ENCODE measurements around the gene TMEM138. TPM values are rescaled to one million over a fixed set of nuclear protein-coding genes. Genes with fewer than 3 reads are reported as not detected.

TMEM138 gene
- total RNA-seq, 2 experiments from 2014 or later = 60.8 to 68.8 TPM

DNA sequence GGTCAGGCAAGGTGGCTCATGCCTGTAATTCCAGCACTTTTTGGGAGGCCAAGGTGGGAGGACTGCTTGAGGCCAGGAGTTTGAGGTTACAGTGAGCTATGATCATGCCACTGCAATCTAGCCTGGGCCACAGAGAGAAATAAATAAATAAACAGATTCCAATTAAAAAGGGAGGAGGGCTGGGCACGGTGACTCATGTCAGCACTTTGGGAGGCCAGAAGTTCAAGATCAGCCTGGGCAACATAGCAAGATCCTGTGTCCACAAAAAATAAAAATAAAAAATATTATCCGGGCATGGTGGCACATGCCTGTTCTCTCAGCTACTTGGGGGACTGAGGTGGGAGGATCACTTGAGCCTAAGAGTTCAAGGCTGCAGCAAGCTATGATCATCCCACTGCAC, 8.0 kb upstream of the TMEM138 start:
- POLR2A ChIA-PET = no interaction called here
- CTCF ChIA-PET = interaction anchor here (2.5 kb wide), 1 partner anchor 18 kb away, joined by 8 read pairs; no protein-coding TSS in a partner anchor

GRCh38 chr11:61356706-61357105, 5.5 kb upstream of the TMEM138 start:
- ChIA-PET CTCF (interaction anchor here (0.6 to 2.1 kb wide), 2 partner anchors 20 to 996 kb away, joined by 4 to 7 read pairs; no protein-coding TSS in a partner anchor), POLR2A (no interaction called here)

- ChIA-PET CTCF (interaction anchor here (0.7 to 2.1 kb wide), 2 partner anchors 21 to 527 kb away, joined by 3 to 7 read pairs; no protein-coding TSS in a partner anchor), POLR2A (no interaction called here)
These were observed 4.8 kb upstream of the TMEM138 start for GRCh38 chr11:61357233-61357893.

- POLR2A ChIA-PET = no interaction called here
These were observed 4.3 kb upstream of the TMEM138 start for GRCh38 chr11:61357894-61358239.

DNA sequence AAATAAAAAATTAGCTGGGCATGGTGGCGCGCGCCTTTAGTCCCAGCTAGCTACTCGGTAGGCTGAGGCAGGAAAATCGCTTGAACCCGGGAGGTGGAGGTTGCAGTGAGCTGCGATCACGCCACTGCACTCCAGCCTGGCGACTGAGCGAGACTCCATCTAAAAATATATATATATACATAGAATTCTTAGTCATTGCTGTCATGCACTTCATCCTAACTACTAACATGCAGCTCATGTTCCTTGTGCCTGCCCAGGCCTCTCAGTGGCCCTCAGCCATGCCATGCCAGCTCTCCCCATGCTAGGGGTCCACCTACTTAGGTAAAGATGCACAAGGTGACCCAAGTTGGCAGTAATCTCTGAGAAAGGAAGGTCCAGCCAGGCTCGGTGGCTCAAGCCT, 3.6 kb upstream of the TMEM138 start:
- POLR2A ChIA-PET = interaction anchor here (0.6 to 1.2 kb wide), 2 partner anchors 24 to 100 kb away, joined by 3 to 4 read pairs; no protein-coding TSS in a partner anchor
- CTCF ChIA-PET = interaction anchor here (2.1 kb wide), 1 partner anchor 22 kb away, joined by 7 read pairs; no protein-coding TSS in a partner anchor

More at GRCh38 chr11:61357894-61358239, 4.3 kb upstream of the TMEM138 start:
- CTCF ChIA-PET = interaction anchor here (0.7 to 2.1 kb wide), 2 partner anchors 22 to 527 kb away, joined by 3 to 7 read pairs; no protein-coding TSS in a partner anchor

DNA sequence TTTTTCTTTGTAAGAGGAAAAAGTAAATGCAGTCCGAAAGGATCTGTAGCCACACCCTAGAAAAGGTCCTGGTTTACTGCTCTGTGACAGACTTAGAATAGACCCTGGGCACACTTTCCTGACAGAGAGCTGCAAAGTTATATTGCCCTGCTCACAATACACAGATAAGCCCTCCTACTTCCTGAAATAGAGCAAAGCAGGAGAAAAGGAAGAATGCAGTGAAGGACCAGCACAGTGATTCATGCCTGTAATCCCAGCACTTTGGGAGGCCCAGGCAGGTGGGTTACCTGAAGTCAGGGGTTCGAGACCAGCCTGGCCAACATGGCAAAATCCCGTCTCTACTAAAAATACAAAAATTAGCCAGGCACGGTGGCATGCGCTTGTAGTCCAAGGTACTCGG, 2.7 kb upstream of the TMEM138 start:
- ChIA-PET CTCF (interaction anchor here (4.1 kb wide), 1 partner anchor 25 kb away, joined by 29 read pairs; the partner anchor contains the start of genes DDB1 and TKFC), POLR2A (interaction anchor here (0.6 to 1.7 kb wide), 3 partner anchors 25 to 1146 kb away, joined by 3 to 6 read pairs (median 6); no protein-coding TSS in a partner anchor)

- ChIA-PET CTCF (interaction anchor here (0.7 to 4.1 kb wide), 7 partner anchors 24 to 107 kb away, joined by 3 to 29 read pairs (median 4); partner anchors contain the start of genes DDB1, TKFC and TMEM216), POLR2A (interaction anchor here (0.8 to 3.4 kb wide), 8 partner anchors 23 to 68 kb away, joined by 3 to 21 read pairs (median 6); partner anchors contain the start of genes CPSF7, SDHAF2 and TMEM216)
These were observed 885 bp upstream of the TMEM138 start for GRCh38 chr11:61361237-61361740.

DNA sequence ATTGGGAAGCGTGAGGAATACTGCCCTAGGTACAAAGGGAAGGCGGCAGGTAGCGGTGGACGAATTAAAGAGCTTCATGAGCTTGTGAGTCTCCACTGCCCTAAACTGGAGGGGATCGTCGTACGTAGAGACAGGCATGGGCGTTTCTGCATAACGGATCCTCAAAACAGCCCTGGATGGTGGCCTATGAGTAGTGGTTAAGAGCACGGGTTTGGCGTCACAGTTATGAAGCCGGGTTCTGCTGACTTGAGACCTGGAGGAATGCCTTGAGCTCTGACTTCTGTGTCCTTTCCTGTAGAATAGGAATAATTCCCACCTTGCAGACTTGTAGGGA, 335 bp downstream of the TMEM138 start:
- POLR2A ChIA-PET = interaction anchor here (0.6 to 3.4 kb wide), 5 partner anchors 12 to 1892 kb away, joined by 4 to 21 read pairs (median 7); partner anchors contain the start of gene TMEM216
- CTCF ChIA-PET = interaction anchor here (0.7 to 4.1 kb wide), 8 partner anchors 10 to 72 kb away, joined by 3 to 29 read pairs (median 4); partner anchors contain the start of genes DDB1, TKFC and TMEM216

- ChIA-PET POLR2A (no interaction called here), CTCF (interaction anchor here (0.9 to 1.6 kb wide), 3 partner anchors 21 to 71 kb away, joined by 3 to 7 read pairs (median 6); partner anchors contain the start of genes CPSF7 and SDHAF2)
These were observed 2.0 kb downstream of the TMEM138 start for GRCh38 chr11:61364012-61364675.

- ChIA-PET CTCF (interaction anchor here (0.9 to 2.8 kb wide), 3 partner anchors 18 to 30 kb away, joined by 3 to 15 read pairs (median 6); no protein-coding TSS in a partner anchor), POLR2A (interaction anchor here (0.5 kb wide), 1 partner anchor 1229 kb away, joined by 3 read pairs; no protein-coding TSS in a partner anchor)
These were observed 5.2 kb downstream of the TMEM138 start for GRCh38 chr11:61367406-61367805.

GRCh38 chr11:61368646-61369045, 6.5 kb downstream of the TMEM138 start:
- ChIA-PET POLR2A (no interaction called here), CTCF (interaction anchor here (0.9 to 2.8 kb wide), 3 partner anchors 17 to 61 kb away, joined by 3 to 15 read pairs (median 4); partner anchors contain the start of genes CPSF7 and SDHAF2)

DNA sequence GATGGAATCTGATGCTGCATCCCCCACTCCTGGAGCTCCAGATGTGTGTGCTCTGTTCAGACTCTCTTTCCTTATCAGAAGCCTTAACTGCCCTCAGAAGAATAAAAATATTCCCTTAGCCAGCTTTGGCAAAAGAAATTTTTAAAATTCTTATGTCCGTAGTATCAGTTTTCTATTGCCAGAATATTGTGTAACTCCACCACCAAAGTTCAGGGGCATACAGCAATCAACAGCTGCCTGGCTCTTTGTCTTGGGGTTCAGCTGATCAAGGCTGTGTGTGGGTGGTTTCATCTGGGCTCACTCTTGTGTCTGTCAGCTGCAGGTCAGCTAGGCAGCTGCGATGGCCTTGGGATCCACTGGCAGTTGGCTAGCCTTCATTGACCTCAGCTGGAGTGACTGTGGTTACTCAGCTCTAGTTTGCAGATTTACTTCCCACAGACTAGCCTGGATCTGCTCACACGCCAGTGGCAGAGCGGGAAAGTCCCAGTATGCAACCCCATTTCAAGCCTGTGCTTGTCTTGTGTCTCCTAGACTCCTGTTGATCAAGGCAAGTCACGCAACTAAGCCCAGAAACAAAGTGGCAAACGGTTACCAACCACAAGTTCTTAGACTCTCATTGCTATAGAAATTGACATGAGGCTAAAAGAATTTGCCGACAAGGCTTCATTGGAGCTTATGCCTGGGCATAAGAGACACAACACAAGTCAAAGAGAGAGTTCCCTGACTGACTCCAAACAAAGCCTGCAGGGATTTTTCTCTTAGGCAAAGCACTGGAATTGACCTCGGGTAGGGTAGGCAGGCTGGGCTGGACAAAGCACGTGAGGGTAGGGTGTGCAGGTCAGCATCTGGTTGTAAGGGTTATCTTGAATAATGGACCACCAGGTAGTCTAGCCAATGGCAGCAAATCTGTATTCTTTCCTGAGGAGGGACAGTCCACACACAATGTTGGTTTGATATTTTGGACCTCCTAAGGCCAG, 7.5 kb downstream of the TMEM138 start:
- POLR2A ChIA-PET = no interaction called here
- CTCF ChIA-PET = interaction anchor here (0.9 to 2.8 kb wide), 3 partner anchors 16 to 60 kb away, joined by 3 to 15 read pairs (median 4); partner anchors contain the start of genes CPSF7 and SDHAF2

DNA sequence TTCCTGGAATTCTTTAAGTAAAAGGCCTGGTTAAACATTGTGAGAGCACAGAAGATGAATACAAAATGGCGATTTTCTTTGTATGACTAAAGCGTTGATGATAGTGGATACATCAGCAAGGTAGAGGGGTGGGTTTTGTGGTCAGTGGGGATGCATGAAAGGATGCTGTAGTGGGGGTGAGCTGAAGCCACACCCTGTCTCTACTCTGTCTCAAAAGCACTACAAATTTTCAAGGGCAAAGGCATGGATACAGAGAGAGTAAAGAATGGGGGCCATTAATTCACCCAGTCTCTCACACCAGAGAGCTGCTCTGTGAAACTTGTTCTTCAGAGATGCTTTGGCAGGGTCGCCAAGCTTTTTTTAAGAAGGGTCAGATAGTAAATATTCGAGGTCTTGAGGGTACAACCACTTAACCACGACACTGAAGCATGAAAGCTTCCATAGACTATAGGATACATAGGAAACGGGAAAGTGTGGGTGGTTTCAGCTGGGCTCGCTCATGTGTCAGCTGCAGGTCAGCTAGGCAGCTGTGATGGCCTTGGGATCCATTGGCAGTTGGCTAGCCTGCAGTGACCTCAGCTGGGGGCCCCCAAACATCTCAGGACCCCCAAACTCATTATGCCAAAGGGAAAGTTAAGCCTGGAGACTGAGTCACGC, 8.3 kb downstream of the TMEM138 start:
- CTCF ChIA-PET = interaction anchor here (0.6 to 2.8 kb wide), 2 partner anchors 15 kb away, joined by 3 to 15 read pairs; no protein-coding TSS in a partner anchor
- POLR2A ChIA-PET = no interaction called here

DNA sequence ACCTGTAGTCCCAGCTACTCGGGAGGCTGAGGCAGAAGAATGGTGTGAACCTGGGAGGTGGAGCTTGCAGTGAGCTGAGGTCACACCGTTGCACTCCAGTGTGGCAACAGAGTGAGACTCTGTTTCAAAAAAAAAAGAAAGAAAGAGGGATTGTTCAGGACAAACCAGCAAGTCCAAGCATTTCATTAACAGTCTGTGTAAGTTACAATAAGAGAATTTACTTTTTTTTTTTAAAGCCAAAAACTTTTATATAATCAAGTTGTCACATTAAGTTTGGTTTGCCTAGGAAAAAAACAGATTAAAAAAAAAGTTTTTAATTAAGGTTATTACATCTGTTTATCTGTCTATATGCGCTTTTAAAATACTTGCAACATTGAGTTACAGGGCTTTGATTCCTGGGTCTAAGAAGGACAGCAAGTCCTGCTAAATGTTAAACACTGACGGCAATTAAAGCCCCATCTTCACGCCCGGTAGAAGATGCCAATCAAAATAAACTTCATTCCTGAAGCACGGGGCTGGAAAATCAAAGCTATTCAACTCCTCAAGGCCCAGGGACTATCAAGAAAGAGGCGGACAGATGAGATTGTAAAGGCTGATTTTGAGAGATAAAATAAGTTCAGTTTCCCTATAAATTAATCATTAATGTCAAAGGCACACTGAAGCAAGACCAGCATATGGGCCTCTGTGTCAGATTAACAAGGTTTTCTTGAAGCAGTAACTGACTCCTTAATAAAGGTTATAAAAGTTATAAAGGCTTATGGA, 10.7 kb downstream of the TMEM138 start:
- POLR2A ChIA-PET = interaction anchor here (0.6 kb wide), 2 partner anchors 13 to 41 kb away, joined by 4 to 5 read pairs; no protein-coding TSS in a partner anchor

GRCh38 chr11:61375761-61376108, 13.6 kb downstream of the TMEM138 start:
- ChIA-PET CTCF (interaction anchor here (3.2 kb wide), 1 partner anchor 10 kb away, joined by 16 read pairs; no protein-coding TSS in a partner anchor), POLR2A (interaction anchor here (1.8 kb wide), 1 partner anchor 13 kb away, joined by 6 read pairs; the partner anchor contains the start of genes CYB561A3 and TMEM138)

More for the DNA sequence above, 10.7 kb downstream of the TMEM138 start:
- CTCF ChIA-PET = no interaction called here

DNA sequence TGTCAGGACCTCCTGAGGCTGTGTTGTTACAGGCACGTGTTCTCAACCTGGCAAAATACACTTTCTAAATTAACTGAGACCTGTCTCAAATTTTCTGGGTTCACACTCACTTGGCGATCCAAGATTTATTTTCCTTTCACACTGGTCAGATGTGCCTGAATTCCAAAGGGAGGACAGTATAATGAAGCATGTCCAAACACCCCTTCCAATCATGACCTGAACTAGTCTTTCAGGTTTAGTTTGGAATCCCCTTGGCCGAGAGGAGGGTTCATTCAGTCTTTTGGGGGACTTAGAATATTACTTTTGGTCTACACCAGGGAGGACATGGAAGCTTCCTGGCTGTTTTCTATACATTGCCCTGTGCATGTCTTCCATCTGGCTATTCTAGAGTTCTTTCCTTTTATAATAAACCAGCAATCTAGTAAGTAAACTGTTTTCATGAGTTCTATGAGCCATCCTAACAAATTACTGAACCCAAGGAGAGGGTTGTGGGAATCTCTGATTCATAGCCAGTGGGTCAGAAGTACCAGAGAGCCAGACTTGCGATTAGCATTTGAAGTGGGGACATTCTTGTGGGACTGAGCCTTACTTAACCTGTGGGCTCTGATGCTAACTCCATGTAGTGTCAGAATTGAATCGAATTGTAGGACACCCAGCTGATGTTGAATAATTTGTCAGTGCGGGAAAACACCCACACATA, 15.4 kb downstream of the TMEM138 start:
- POLR2A ChIA-PET = no interaction called here
- CTCF ChIA-PET = no interaction called here
